ENCODE data around the gene MROH7.

Gene MROH7

GRCh38 chr1:54640863-54641836, at the start of gene MROH7:
Gene MROH7, plus strand, starts transcription at chr1:54641786. Its CDS starts 11,141 bp downstream, at chr1:54652927.
- DNase-seq = no peak

- DNase-seq = no peak
Observed at GRCh38 chr1:54593571-54594160, 47.9 kb upstream of the MROH7 start.

- DNase-seq = no peak
Observed at GRCh38 chr1:54594463-54594862, 47.1 kb upstream of the MROH7 start.

- DNase-seq = no peak
Observed at GRCh38 chr1:54595956-54596498, 45.6 kb upstream of the MROH7 start.

GRCh38 chr1:54596756-54597155, 44.8 kb upstream of the MROH7 start:
- no peak for DNase-seq

- DNase-seq = no peak
Observed at GRCh38 chr1:54597455-54598030, 44.0 kb upstream of the MROH7 start.

- DNase-seq = no peak
Observed at GRCh38 chr1:54599211-54599823, 42.3 kb upstream of the MROH7 start.

- DNase-seq = no peak
Observed at GRCh38 chr1:54600947-54601721, 40.5 kb upstream of the MROH7 start.

GRCh38 chr1:54601730-54602129, 39.9 kb upstream of the MROH7 start:
- no peak for DNase-seq

- DNase-seq = no peak
Observed at GRCh38 chr1:54602554-54602953, 39.0 kb upstream of the MROH7 start.

GRCh38 chr1:54603241-54603640, 38.3 kb upstream of the MROH7 start:
- DNase-seq = no peak

- DNase-seq = no peak
Observed at GRCh38 chr1:54604051-54604450, 37.5 kb upstream of the MROH7 start.

GRCh38 chr1:54604572-54605370, 36.8 kb upstream of the MROH7 start:
- DNase-seq = no peak

GRCh38 chr1:54606096-54606989, 35.2 kb upstream of the MROH7 start:
- DNase-seq = no peak

- no peak for DNase-seq
Observed at GRCh38 chr1:54606990-54607325, 34.6 kb upstream of the MROH7 start.

- no peak for DNase-seq
Observed at GRCh38 chr1:54607821-54608565, 33.6 kb upstream of the MROH7 start.

GRCh38 chr1:54608566-54609230, 32.9 kb upstream of the MROH7 start:
- DNase-seq = no peak

- no peak for DNase-seq
Observed at GRCh38 chr1:54609301-54609921, 32.2 kb upstream of the MROH7 start.

- DNase-seq = no peak
Observed at GRCh38 chr1:54610048-54610447, 31.5 kb upstream of the MROH7 start.

Measured in DMS 273 treated with DMSO at 0.1 percent for 48 hours (cell line).